ENCODE measurements around the gene FLNC.

- TF ChIP-seq CTCF (IDR thresholded peaks at IDR 0.05) (no peak), ZFX (IDR thresholded peaks at IDR 0.05; ENCODE audit: borderline replicate concordance) (no peak)
These were observed 48.4 kb upstream of the FLNC start for GRCh38 chr7:128781851-128782250.

All from 22Rv1 (cell line).